ENCODE results near the gene CERS3.

Gene CERS3

GRCh38 chr15:100528833-100529428 is at the start of gene CERS3:
Gene CERS3 (minus strand): TSS chr15:100528950. CDS start chr15:100501849, 27,101 bp downstream.
- DNase-seq (ENCODE audit: low spot score), result no peak

DNA sequence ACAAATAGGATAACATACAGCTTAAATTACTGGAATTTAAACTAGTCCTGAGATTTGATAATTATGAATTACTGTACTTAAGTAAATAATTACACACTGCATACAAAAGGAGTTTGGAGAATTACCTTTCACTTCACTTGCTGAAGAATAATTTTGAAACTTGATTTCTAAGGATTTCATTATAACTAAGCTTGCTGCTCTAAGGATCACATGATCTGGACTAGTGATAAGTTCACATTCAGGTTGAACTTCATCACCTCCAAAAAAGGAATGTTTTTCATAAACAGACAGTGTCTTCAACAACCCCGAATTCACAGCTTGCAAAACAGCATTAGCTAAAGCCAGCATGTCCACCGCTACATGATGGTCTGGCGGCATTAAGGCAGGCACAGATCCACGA is 44.8 kb upstream of the CERS3 start:
- DNase-seq (ENCODE audit: low spot score), result no peak

DNA sequence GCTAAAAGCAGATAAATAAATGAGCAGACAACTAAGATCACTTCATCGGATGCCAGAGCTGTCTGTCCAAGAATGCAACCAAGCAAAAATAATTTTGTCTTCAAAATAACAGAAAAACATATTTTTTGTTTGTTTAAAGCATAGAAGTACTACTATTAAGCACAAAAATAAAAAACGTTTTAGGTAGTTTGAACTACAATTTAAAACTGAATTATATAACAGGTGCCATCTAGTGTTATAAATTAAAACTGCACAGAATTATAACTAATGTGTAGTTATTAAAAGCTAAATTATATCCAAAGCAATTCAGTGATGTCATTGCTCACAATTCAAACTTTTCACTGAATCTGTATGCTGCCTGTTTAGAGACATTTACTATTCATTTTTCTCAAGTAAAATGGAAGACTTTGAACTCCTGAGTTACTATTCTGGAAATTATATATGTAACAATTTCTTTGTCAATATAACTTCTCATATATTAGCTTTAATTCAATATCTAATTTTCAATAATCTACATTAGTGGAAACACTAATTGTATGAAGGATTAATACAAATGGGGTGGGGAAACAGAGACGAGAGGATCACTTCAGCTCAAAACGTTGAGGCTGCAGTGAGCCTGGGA is 43.7 kb upstream of the CERS3 start:
- DNase-seq (ENCODE audit: low spot score), result peak; percentile 30

DNA sequence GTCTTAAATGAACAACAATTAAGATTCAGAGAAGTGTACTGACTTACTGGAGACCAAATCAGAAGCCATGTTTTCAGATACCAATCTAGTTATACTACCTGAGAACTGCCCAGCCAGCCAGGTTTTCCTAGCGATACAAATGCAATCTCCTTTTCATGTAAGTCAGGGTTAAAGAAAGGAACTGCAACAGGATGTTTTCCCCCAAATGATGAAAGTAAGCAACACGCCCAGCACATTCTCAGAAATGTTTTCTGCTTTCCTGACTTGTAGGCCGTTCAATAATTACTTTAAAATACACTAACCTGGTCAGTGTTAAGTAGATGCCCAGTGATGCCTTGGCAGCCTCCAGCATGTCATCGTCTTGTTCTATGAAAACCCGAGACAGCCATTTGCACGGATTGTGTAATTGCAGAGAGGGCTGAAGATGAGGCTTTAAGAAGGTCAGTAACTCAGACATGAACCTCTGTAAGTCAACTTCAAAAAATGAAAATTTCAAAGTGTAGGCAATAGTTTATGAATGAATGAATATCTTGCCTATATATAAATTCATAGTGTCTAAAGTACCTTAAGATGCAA is 42.9 kb upstream of the CERS3 start:
- DNase-seq (ENCODE audit: low spot score), result no peak

GRCh38 chr15:100570735-100571313 is 42.1 kb upstream of the CERS3 start:
- no peak for DNase-seq (ENCODE audit: low spot score)

DNA sequence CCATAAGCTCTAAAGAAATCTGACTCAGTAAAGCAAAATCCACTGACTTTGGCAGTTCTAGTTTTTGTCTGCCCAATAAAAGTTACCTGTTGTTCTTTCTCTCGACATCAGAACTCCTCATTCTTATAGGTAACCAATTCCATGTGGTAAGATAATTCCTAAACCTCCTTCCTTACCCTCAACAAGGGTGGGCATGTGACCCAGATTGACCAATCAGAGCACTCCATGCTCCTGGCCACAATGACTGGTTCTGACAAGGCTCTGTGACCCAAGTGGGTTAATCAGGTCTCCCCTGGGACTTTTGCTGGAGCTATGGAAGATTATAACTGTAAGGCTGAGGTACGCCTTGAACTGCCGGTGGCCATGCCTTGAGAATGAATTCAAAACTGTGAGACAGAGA is 41.5 kb upstream of the CERS3 start:
- no peak for DNase-seq (ENCODE audit: low spot score)

DNA sequence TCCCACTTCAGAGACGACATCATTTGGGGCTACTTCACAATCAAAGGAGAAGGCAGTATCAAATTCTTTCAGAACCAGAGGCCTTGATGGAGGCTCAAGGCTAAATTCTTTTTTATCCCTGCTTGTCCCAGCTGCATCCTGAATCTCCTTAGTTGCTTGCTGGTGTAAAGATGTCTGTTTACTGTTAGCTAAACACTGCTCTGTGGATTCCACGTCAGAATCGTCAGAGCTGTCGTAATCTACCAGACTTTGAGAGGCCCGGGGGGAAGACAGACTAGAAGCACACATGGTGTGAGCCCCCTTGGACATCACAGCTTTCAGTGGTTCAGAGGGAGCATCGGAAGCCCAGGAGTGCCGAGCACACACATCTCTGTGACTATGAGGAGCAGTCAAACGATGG is 40.6 kb upstream of the CERS3 start:
- DNase-seq (ENCODE audit: low spot score), result no peak

GRCh38 chr15:100566850-100567628 is 38.3 kb upstream of the CERS3 start:
- no peak for DNase-seq (ENCODE audit: low spot score)

DNA sequence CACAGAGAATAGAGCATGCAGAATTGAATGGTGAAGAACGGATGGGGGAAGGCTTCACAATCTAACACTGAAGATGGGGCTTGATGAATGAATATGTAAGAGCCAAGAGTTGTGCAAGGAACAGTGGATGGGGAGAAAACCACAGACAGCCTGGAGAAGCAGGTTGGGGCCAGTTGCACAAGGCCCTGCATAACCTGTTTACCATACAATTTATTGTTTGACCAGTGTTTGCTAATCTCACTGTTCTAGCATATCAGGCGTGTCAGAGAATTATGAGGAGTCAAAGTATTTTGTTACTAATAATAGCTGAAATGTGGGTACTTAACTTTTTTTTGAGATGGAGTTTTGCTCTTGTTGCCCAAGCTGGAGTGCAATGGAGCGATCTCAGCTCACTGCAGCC is 36.8 kb upstream of the CERS3 start:
- DNase-seq (ENCODE audit: low spot score), result no peak

GRCh38 chr15:100560323-100560722 is 31.6 kb upstream of the CERS3 start:
- DNase-seq (ENCODE audit: low spot score), result no peak

GRCh38 chr15:100559330-100559729 is 30.6 kb upstream of the CERS3 start:
- DNase-seq (ENCODE audit: low spot score), result no peak

- no peak for DNase-seq (ENCODE audit: low spot score)
Observed at GRCh38 chr15:100558771-100559254, 30.1 kb upstream of the CERS3 start.

DNA sequence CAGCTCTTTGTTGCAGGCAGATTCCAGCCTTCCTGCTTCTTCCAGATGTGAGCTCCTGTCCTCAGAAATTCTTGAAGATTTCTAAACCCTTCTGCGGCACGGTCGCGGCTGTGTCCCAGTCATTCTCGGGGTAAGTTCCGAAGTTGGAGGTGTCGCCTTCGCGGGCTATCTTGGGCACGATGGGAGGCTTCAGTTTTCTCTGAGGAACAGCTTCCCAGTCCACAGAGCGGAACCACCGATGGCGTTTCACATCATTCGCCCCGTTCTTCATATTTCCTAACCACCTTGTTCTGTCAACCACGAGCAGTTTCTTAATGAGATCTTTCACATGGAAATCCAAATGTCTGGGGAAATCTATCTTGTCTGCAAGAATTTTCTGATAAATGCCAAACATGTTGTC is 24.7 kb upstream of the CERS3 start:
- DNase-seq (ENCODE audit: low spot score), result no peak

DNA sequence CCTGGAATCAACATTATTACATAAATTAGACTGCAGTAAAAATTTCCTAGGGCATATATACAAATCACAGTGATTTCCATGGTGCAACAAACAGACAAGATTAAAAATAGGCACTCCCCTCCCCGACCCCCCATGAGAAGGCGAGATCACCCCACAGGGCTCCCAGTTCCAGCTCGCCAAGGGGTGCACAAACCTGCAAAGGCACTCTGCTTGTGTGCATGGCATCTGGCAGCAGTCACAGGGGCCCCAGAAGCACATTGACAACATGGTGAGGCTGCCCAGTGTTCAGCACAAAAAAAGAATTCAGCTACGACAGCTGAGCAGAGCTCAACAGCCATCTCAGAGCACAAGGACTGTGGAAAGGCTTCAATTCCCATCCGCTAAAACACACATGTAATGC is 19.2 kb upstream of the CERS3 start:
- DNase-seq (ENCODE audit: low spot score), result no peak

GRCh38 chr15:100544946-100545345 is 16.2 kb upstream of the CERS3 start:
- no peak for DNase-seq (ENCODE audit: low spot score)

GRCh38 chr15:100544338-100544841 is 15.6 kb upstream of the CERS3 start:
- DNase-seq (ENCODE audit: low spot score), result no peak

DNA sequence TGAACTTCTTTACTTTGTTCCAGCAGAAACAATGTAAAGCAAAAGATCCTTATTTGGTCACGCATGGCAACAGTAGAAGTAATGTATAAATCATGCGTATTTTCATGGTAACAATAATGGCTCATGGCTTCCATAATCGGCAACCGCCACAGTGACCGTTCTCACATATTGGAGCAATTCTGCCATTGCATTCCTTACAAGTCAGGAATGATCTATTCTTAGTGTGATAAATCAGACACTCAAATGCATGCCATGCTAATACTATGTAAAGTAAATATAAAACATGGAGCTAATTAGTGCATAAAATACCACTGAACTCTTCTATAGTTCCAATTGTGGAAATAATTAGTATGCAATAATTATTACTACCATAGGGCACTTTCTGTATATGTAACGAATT is 13.5 kb upstream of the CERS3 start:
- no peak for DNase-seq (ENCODE audit: low spot score)

DNA sequence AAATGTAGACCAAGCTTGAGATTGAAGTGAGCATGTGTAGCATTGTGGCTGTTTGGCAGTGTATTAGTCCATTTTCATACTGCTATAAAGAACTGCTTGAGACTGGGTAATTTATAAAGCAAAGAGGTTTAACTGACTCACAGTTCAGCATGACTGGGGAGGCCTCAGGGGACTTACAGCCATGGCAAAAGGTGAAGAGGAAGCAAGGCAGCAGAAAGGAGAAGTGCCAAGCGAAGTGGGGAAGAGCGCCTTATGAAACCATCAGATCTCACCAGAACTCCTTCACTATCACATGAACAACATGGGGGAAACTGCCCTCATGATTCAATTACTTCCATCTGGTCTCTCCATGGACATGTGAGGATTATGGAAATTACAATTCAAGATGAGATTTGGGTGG is 8.6 kb upstream of the CERS3 start:
- peak; percentile 14 for DNase-seq (ENCODE audit: low spot score)

DNA sequence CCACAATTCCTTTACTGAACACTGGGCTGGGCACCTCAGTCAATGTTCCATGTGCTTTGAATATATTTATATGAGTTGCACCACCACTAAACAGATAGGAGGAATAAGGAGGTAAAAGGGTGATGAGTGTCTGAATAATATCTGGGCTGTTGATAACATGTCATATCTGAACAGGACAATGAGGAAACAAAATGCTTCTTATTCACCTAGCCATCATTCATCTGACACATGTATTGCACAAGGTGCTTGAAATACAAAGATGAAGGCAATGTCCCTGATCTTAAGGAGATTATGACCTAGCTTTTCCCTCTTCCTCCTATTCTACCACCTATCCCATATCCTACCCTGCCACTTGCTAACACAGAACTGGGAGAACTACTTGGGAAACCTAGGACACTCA is 8.0 kb upstream of the CERS3 start:
- DNase-seq (ENCODE audit: low spot score), result no peak

- no peak for DNase-seq (ENCODE audit: low spot score)
Observed at GRCh38 chr15:100533886-100534285, 5.1 kb upstream of the CERS3 start.

- no peak for DNase-seq (ENCODE audit: low spot score)
Observed at GRCh38 chr15:100531823-100532327, 3.1 kb upstream of the CERS3 start.

- DNase-seq (ENCODE audit: low spot score), result no peak
Observed at GRCh38 chr15:100531204-100531603, 2.5 kb upstream of the CERS3 start.

Measured in germinal center (tissue), 1 donor.